Measurements from ENCODE around the gene PLXNB2. TPM values are rescaled to one million over a fixed set of nuclear protein-coding genes. Genes with fewer than 3 reads are reported as not detected.
"Not testable (repeated sequence)": the region's sequence is repeated elsewhere in the genome, so short reads cannot be mapped to it uniquely, and the experiment has no call there.

PLXNB2 gene
- total RNA-seq, 4 donors from 2014 or later = 93.2 to 207 (median 102) TPM

- 92 to 95% methylated on average over 13 of the region's 13 CpGs for WGBS, 2 donors (ENCODE audit: low coverage in 1 of 2)
Observed at GRCh38 chr22:50337262-50338041, 30.0 kb upstream of the PLXNB2 start.

DNA sequence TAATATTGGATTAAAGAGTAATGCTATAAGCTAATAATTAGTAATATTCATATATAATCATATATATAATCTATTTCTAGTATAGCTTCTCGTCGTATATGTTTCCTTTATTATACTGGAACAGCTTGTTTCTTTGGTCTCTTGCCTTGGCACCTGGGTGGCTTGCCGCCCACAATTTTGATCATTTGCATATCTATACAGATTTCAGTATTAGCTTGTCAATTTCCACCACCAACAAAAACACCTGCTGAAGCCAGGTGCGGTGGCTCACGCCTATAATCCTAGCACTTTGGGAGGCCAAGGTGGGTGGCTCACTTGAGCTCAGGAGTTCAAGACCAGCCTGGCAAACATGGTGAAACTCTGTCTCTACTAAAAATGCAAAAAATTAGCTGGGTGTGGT, 27.0 kb upstream of the PLXNB2 start:
- not testable (repeated sequence) for H3K27me3 ChIP-seq, H3K4me1 ChIP-seq, H3K4me3 ChIP-seq, H3K27ac ChIP-seq, H3K9me3 ChIP-seq, H3K36me3 ChIP-seq, ATAC-seq
- WGBS, 2 donors (ENCODE audit: low coverage in 1 of 2) = 92 to 95% methylated on average over 5 of the region's 5 CpGs

More at GRCh38 chr22:50337262-50338041, 30.0 kb upstream of the PLXNB2 start:
- Histone ChIP-seq H3K27ac (no peak overlapping the region), H3K9me3 (no peaks in the 10 kb centered on the region), H3K4me3 (no peak overlapping the region), H3K27me3 (no peaks in the 10 kb centered on the region), H3K4me1 (peaks cover 0 to 7% (median 0%) of the 10 kb centered on the region in 3 donors), H3K36me3 (no peaks in the 10 kb centered on the region)
- TF ChIP-seq POLR2AphosphoS5 (IDR thresholded peaks at IDR 0.05) = no peak
- TF ChIP-seq EP300 (IDR thresholded peaks at IDR 0.05) = no peak
- no peak for TF ChIP-seq CTCF (IDR thresholded peaks at IDR 0.05)
- TF ChIP-seq POLR2A (IDR thresholded peaks at IDR 0.05) = no peak
- ATAC-seq = no peak

DNA sequence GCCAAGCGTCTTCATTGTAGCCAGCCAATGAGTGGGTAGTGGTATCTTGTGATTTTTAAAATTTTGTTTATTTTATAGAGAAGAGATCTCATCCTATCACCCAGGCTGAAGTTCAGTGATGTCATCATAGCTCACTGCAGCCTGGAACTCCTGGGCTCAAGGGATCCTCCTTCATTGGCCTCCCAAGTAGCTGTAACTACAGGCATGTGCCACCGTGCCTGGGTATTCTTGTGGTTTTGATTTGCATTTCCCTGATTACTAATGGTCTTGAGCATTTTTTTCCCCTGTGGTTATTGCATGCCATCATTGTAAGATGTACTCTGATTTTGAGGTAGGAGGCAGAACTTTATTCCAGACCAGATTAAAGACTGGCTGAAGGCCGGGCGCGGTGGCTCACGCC, 21.8 kb upstream of the PLXNB2 start:
- WGBS, 2 donors (ENCODE audit: low coverage in 1 of 2) = 82 to 97% methylated on average over 2 to 5 of the region's 6 CpGs
- no peak overlapping the region for H3K4me3 ChIP-seq
- no peaks in the 10 kb centered on the region for H3K36me3 ChIP-seq
- H3K27me3 ChIP-seq = no peaks in the 10 kb centered on the region
- no peak for ATAC-seq
- H3K4me1 ChIP-seq = peaks cover 0 to 22% (median 10%) of the 10 kb centered on the region in 3 donors
- H3K9me3 ChIP-seq = no peaks in the 10 kb centered on the region
- no peak for TF ChIP-seq CTCF (IDR thresholded peaks at IDR 0.05)
- TF ChIP-seq EP300 (IDR thresholded peaks at IDR 0.05) = no peak
- no peak for TF ChIP-seq POLR2AphosphoS5 (IDR thresholded peaks at IDR 0.05)
- TF ChIP-seq POLR2A (IDR thresholded peaks at IDR 0.05) = no peak
- H3K27ac ChIP-seq = no peak overlapping the region

DNA sequence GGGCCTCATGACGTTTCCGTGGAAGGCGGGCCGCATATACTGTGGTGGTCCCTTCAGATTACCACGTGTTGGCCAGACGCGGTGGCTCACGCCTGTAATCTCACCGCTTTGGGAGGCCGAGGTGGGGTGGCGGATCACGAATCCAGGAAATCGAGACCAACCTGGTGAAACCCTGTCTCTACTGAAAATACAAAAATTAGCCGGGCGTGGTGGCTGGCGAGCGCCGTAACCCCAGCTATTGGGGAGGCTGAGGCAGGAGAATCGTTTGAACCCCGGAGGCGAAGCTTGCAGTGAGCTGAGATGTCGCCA, 20.2 kb upstream of the PLXNB2 start:
- H3K9me3 ChIP-seq = no peaks in the 10 kb centered on the region
- H3K27me3 ChIP-seq = no peaks in the 10 kb centered on the region
- 80 to 98% methylated on average over 7 to 17 of the region's 22 CpGs for WGBS, 2 donors (ENCODE audit: low coverage in 1 of 2)
- TF ChIP-seq POLR2AphosphoS5 (IDR thresholded peaks at IDR 0.05) = no peak
- TF ChIP-seq CTCF (IDR thresholded peaks at IDR 0.05) = no peak
- no peak for TF ChIP-seq EP300 (IDR thresholded peaks at IDR 0.05)
- TF ChIP-seq POLR2A (IDR thresholded peaks at IDR 0.05) = no peak
- H3K4me1 ChIP-seq = peaks cover 0 to 22% (median 10%) of the 10 kb centered on the region in 3 donors
- peak overlapping the region; percentile 79 to 87 for H3K4me3 ChIP-seq
- no peaks in the 10 kb centered on the region for H3K36me3 ChIP-seq
- ATAC-seq = no peak
- H3K27ac ChIP-seq = peak overlapping the region; percentile 87 to 97 (median 96)

DNA sequence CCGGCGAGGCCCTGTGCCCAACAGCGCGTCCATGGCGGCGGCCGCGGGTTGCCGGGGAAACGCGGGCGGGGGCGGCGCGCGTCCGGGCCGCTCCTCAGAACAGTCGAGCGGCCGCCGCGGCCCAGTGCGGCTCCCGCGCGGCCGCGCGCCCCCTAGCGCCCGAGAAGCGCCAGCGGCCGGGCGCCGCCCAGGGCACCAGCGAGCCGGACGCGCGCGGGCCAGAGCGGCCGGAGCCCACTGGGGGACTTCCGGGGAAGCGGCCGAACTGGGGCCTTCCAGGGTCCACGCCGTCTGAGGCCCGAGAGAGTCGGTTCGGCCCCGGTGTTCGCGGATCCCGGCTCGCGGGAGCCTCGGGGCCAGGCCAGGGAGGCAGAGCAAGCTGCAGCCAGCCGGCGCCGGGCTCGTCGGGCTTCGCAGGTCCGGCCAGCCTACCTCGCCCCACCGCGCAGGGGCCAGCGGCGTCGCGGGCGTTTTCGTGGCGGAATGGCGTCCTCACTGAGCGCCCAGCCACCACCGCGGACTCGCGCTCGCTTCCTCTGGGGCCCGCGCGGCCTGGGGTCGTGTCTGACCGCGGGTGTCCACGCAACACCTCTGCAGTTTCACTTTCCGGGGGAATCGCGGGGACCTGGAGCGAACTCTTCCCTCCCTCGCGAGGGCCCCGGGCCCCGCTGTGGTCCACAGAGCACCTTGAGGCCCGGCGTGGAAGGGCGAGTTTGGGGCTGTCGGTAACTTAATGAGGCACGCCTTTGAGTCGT, 19.7 kb upstream of the PLXNB2 start, which contains the start of gene DENND6B:
Gene DENND6B, minus strand, starts transcription at position 57 of the 755 bp plus-strand sequence. Its CDS starts 24 bp downstream, at position 33.
- Histone ChIP-seq H3K27ac (peak within 1 kb of the TSS; percentile 87 to 97 (median 96)), H3K36me3 (no peaks in the 10 kb centered on the region), H3K4me1 (peaks cover 0 to 22% (median 10%) of the 10 kb centered on the region in 3 donors), H3K9me3 (no peaks in the 10 kb centered on the region), H3K27me3 (no peaks in the 10 kb centered on the region), H3K4me3 (peak within 1 kb of the TSS; percentile 79 to 87)
- WGBS, 2 donors (ENCODE audit: low coverage in 1 of 2) = 0% methylated on average over 1 of the region's 105 CpGs; no CpG with 5 or more reads in 1 of the 2 donors
- ATAC-seq = peak; percentile 98
- TF ChIP-seq POLR2AphosphoS5 (IDR thresholded peaks at IDR 0.05) (peak; percentile 45), EP300 (IDR thresholded peaks at IDR 0.05) (no peak), POLR2A (IDR thresholded peaks at IDR 0.05) (peak; percentile 80 to 81), CTCF (IDR thresholded peaks at IDR 0.05) (peak in 3 of 4 experiments; percentile 60 to 97 (median 89))

Measured in gastroesophageal sphincter (tissue), 4 donors.